ENCODE measurements around the gene OGN. TPM values are rescaled to one million over a fixed set of nuclear protein-coding genes. Genes with fewer than 3 reads are reported as not detected.
"Not testable (repeated sequence)": the region's sequence is repeated elsewhere in the genome, so short reads cannot be mapped to it uniquely, and the experiment has no call there.

OGN gene
- total RNA-seq, 1 donor from 2014 or later: not detected

DNA sequence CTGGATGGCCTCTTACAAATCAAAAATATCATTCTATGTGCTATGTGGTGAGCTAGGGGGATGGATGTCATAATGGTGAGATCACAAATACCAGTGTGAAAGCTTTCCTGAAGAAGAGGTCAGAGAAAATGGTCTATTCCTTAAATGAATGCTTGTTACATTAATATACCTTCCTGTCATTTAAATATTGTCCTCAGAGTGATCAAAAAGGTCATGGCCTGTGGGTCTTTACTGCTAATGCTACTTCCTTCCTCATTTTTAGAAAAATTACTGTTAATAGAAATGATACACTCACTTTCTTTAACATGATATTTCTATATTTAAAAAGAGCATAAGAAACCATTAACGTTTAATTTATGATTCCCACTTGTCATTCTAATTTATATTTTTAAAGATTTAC, 10.2 kb upstream of the OGN start:
- no peak for DNase-seq (ENCODE audit: low read depth)
- no peaks in the 10 kb centered on the region for H3K27me3 ChIP-seq (ENCODE audit: control insufficient read depth, insufficient read depth, low read length)
- H3K4me3 ChIP-seq (ENCODE audit: low read depth, low read length): no peak overlapping the region
- no peak for FAIRE-seq
- TF ChIP-seq, protein P1, sequence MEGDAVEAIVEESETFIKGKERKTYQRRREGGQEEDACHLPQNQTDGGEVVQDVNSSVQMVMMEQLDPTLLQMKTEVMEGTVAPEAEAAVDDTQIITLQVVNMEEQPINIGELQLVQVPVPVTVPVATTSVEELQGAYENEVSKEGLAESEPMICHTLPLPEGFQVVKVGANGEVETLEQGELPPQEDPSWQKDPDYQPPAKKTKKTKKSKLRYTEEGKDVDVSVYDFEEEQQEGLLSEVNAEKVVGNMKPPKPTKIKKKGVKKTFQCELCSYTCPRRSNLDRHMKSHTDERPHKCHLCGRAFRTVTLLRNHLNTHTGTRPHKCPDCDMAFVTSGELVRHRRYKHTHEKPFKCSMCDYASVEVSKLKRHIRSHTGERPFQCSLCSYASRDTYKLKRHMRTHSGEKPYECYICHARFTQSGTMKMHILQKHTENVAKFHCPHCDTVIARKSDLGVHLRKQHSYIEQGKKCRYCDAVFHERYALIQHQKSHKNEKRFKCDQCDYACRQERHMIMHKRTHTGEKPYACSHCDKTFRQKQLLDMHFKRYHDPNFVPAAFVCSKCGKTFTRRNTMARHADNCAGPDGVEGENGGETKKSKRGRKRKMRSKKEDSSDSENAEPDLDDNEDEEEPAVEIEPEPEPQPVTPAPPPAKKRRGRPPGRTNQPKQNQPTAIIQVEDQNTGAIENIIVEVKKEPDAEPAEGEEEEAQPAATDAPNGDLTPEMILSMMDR (IDR thresholded peaks at IDR 0.05; ENCODE audit: insufficient read depth, low read length, severe bottlenecking): no peak
- H3K36me3 ChIP-seq (ENCODE audit: control insufficient read depth, insufficient read depth, low read length): no peaks in the 10 kb centered on the region

DNA sequence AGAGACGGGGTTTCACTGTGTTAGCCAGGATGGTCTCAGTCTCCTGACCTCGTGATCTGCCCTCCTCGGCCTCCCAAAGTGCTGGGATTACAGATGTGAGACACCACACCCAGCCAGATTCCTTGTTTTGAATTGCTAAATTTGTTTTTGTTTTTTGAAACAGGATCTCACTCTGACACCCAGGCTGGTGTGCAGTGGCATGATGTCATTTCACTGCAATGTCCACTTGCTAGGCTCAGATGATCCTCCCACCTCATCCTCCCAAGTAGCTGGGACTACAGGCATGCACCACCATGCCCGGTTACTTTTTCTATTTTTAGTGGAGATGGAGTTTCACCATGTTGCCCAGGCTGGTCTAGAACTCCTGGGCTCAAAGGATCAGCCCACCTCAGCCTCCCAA, 6.8 kb upstream of the OGN start:
- DNase-seq (ENCODE audit: low read depth); FAIRE-seq; H3K27me3 ChIP-seq (ENCODE audit: control insufficient read depth, insufficient read depth, low read length); H3K36me3 ChIP-seq (ENCODE audit: control insufficient read depth, insufficient read depth, low read length); H3K4me3 ChIP-seq (ENCODE audit: low read depth, low read length): not testable (repeated sequence)

DNA sequence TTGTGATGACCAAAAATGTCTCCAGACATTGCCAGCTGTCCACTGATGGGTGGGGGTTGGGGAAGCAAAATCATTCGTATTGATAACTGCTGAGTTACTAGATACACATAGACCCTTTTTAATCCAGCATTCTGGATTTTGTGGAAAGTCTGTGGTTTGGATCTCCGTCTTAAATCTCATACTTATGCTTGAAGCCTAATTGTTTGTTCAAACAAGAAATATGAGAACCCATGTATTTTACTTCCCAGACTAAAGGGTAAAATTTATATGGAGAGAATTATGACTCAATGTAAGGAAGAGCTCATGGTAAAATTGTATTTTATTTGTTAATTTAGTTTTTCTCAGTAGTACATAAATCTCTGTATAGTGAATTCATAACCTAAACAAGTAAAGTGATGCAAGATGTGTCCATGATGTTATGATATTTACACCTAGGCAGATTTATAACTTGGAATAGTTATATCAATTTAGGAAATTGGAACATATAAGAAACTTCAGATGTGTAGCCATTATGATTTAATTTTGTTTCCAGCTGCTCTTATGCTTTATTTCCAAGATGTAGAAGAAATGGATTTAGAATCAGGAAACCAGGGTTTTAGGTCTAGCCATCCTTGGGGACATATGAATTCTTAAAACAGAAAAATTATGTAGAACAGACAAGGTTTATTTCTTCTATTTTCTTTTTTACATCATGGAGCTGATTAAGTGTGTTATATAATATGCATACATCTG, 4.5 kb upstream of the OGN start:
- Histone ChIP-seq H3K27me3 (ENCODE audit: control insufficient read depth, insufficient read depth, low read length) (no peaks in the 10 kb centered on the region), H3K36me3 (ENCODE audit: control insufficient read depth, insufficient read depth, low read length) (no peaks in the 10 kb centered on the region), H3K4me3 (ENCODE audit: low read depth, low read length) (no peak overlapping the region)
- no peak for DNase-seq (ENCODE audit: low read depth)
- TF ChIP-seq, protein P1 (IDR thresholded peaks at IDR 0.05; ENCODE audit: insufficient read depth, low read length, severe bottlenecking): no peak
- no peak for FAIRE-seq

DNA sequence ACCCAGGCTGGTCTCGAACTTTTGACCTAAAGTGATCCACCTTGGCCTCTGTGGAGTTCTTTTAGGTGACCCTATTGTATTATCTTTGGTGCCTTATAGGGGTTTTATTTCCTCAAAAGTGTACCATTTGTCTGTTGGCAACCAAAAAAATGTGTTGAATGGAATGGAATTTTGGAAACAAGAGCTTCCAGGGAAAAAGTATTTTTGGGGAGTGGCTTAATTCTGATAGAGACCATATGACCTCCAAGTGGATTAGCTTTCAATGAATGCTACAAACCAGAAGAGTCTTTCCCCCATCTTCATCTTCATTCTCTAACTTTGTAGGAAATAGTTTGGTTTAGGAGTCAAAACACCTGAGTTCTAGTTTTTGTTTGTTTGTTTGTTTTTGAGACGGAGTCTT, 3.4 kb upstream of the OGN start:
- no peak for DNase-seq (ENCODE audit: low read depth)
- H3K36me3 ChIP-seq (ENCODE audit: control insufficient read depth, insufficient read depth, low read length): no peaks in the 10 kb centered on the region
- FAIRE-seq: no peak
- H3K27me3 ChIP-seq (ENCODE audit: control insufficient read depth, insufficient read depth, low read length): no peaks in the 10 kb centered on the region
- no peak overlapping the region for H3K4me3 ChIP-seq (ENCODE audit: low read depth, low read length)
- TF ChIP-seq, protein P1 (IDR thresholded peaks at IDR 0.05; ENCODE audit: insufficient read depth, low read length, severe bottlenecking): no peak

DNA sequence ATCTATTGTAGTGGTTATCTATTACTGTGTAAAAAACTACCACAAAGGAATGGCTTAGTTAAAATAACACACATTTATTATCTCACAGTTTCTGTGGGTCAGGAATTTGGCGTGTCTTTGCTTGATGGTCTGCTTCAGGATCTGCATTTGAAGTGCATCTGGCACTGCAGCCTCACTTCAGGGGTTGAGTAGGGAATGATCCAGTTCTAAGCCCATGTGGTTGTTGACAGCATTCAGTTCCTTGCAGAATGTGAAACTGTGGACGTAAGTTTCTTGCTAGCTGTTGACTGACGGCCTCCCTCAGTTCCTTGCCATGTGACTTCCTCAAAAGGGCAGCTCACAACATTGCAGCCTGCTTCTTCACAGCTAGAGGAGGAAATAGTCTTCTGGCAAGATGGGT, 2.1 kb upstream of the OGN start:
- H3K4me3 ChIP-seq (ENCODE audit: low read depth, low read length): no peak overlapping the region
- no peak for FAIRE-seq

DNA sequence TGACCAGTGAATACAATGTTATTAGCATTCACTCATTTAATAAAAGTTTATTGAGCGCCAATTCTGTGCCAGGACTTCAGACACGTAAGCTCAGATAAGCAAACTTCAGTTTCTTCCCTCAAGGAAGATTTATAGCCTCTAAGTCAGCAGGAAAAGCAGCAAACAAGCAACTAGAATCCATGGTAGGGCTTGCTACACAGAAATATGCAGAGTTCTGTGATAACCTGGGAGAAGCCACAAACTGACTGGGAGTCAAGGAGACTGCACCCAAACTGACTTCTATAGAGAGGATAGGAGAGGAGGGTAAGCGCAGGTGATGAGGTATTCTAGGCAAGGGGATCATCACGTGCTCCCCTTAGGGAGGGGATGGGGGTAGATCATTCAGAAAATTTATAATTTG, 1.4 kb upstream of the OGN start:
- DNase-seq (ENCODE audit: low read depth): no peak
- H3K4me3 ChIP-seq (ENCODE audit: low read depth, low read length): no peak overlapping the region
- TF ChIP-seq, protein P1 (IDR thresholded peaks at IDR 0.05; ENCODE audit: insufficient read depth, low read length, severe bottlenecking): no peak
- H3K27me3 ChIP-seq (ENCODE audit: control insufficient read depth, insufficient read depth, low read length): no peaks in the 10 kb centered on the region
- FAIRE-seq: no peak
- H3K36me3 ChIP-seq (ENCODE audit: control insufficient read depth, insufficient read depth, low read length): no peaks in the 10 kb centered on the region

More for the DNA sequence above, 2.1 kb upstream of the OGN start:
- TF ChIP-seq, protein P1 (IDR thresholded peaks at IDR 0.05; ENCODE audit: insufficient read depth, low read length, severe bottlenecking): no peak
- no peaks in the 10 kb centered on the region for H3K27me3 ChIP-seq (ENCODE audit: control insufficient read depth, insufficient read depth, low read length)
- no peaks in the 10 kb centered on the region for H3K36me3 ChIP-seq (ENCODE audit: control insufficient read depth, insufficient read depth, low read length)
- no peak for DNase-seq (ENCODE audit: low read depth)

Data from bronchial epithelial cell (primary cell).